Measurements from ENCODE around the gene NADSYN1. TPM values are rescaled to one million over a fixed set of nuclear protein-coding genes. Genes with fewer than 3 reads are reported as not detected.
"Not testable (repeated sequence)": the region's sequence is repeated elsewhere in the genome, so short reads cannot be mapped to it uniquely, and the experiment has no call there.

The NADSYN1 gene
- total RNA-seq, 3 donors from 2014 or later (not counting 1 experiment from before 2014, with no cell fraction given), result 134 to 156 (median 150) TPM

- intact Hi-C loops (cut with micrococcal nuclease), result no loop called here
- H3K4me3 Mint-ChIP-seq, result no peak overlapping the region
- no peak overlapping the region for H3K4me3 ChIP-seq (ENCODE audit: low read length)
- H3K27me3 ChIP-seq (ENCODE audit: control insufficient read depth, insufficient read depth, low read length), result no peaks in the 10 kb centered on the region
- no peak overlapping the region for H3K27ac Mint-ChIP-seq
- H3K36me3 ChIP-seq (ENCODE audit: control insufficient read depth, insufficient read depth, low read length), result no peaks in the 10 kb centered on the region
- WGBS (ENCODE audit: insufficient coverage), result 74% methylated on average over 8 of the region's 8 CpGs
- H3K36me3 Mint-ChIP-seq, result no peaks in the 10 kb centered on the region
- H3K4me1 ChIP-seq (ENCODE audit: control insufficient read depth, insufficient read depth, low read length), result peaks cover 4% of the 10 kb centered on the region
- H3K9me3 ChIP-seq (ENCODE audit: control insufficient read depth, insufficient read depth, low read length), result no peaks in the 10 kb centered on the region
- no peak for DNase-seq
- peaks cover 0 to 5% of the 10 kb centered on the region in 2 donors for H3K9me3 Mint-ChIP-seq
- no peak for TF ChIP-seq CTCF (IDR thresholded peaks at IDR 0.05)
- peaks cover 6 to 11% of the 10 kb centered on the region in 2 donors for H3K27me3 Mint-ChIP-seq (ENCODE audit: low read depth in 2 of 2)
- H3K4me1 Mint-ChIP-seq, result no peaks in the 10 kb centered on the region
- H3K27ac ChIP-seq (ENCODE audit: low read length), result no peak overlapping the region
- no peak for ATAC-seq
Observed at GRCh38 chr11:71418643-71419042, 34.4 kb upstream of the NADSYN1 start.

- H3K27ac ChIP-seq (ENCODE audit: low read length), result no peak overlapping the region
- Mint-ChIP-seq H3K9me3 (no peaks in the 10 kb centered on the region), H3K4me1 (no peaks in the 10 kb centered on the region), H3K36me3 (no peaks in the 10 kb centered on the region), H3K4me3 (no peak overlapping the region), H3K27me3 (ENCODE audit: low read depth in 2 of 2) (peaks cover 0 to 3% of the 10 kb centered on the region in 2 donors), H3K27ac (no peak overlapping the region)
- H3K27me3 ChIP-seq (ENCODE audit: control insufficient read depth, insufficient read depth, low read length), result no peaks in the 10 kb centered on the region
- H3K4me1 ChIP-seq (ENCODE audit: control insufficient read depth, insufficient read depth, low read length), result peaks cover 4% of the 10 kb centered on the region
- peak; percentile 17 for TF ChIP-seq CTCF (IDR thresholded peaks at IDR 0.05)
- no peak overlapping the region for H3K4me3 ChIP-seq (ENCODE audit: low read length)
- WGBS (ENCODE audit: insufficient coverage), result 71% methylated on average over 15 of the region's 16 CpGs
- ATAC-seq (no peak), DNase-seq (peak in 1 of 2 donors; percentile 37)
- no peaks in the 10 kb centered on the region for H3K9me3 ChIP-seq (ENCODE audit: control insufficient read depth, insufficient read depth, low read length)
- no peaks in the 10 kb centered on the region for H3K36me3 ChIP-seq (ENCODE audit: control insufficient read depth, insufficient read depth, low read length)
- intact Hi-C loops (cut with micrococcal nuclease), result no loop called here
Observed at GRCh38 chr11:71420455-71421241, 32.4 kb upstream of the NADSYN1 start.

- peaks cover 0 to 3% of the 10 kb centered on the region in 2 donors for H3K27me3 Mint-ChIP-seq (ENCODE audit: low read depth in 2 of 2)
Observed at GRCh38 chr11:71421392-71421950, 31.5 kb upstream of the NADSYN1 start.

DNA sequence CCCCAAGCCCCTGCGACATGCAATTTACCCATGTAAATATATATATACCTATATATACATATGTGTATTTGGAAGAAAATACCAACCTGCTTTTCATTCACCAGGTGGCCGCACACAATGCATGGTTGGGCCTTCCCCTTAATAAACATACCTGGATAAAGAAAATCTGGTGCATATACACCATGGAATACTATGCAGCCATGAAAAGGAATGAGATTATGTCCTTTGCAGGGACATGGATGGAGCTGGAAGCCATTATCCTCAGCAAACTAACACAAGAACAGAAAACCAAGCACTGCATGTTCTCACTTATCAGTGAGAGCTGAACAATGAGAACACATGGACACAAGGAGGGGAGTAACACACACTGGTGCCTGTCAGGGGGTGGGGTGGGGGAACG is 30.7 kb upstream of the NADSYN1 start:
- H3K27ac ChIP-seq (ENCODE audit: low read length); H3K4me1 ChIP-seq (ENCODE audit: control insufficient read depth, insufficient read depth, low read length); DNase-seq; H3K27ac Mint-ChIP-seq; H3K4me3 ChIP-seq (ENCODE audit: low read length); H3K4me3 Mint-ChIP-seq; H3K4me1 Mint-ChIP-seq; intact Hi-C loops (cut with micrococcal nuclease); H3K27me3 ChIP-seq (ENCODE audit: control insufficient read depth, insufficient read depth, low read length); H3K9me3 Mint-ChIP-seq; H3K9me3 ChIP-seq (ENCODE audit: control insufficient read depth, insufficient read depth, low read length); H3K27me3 Mint-ChIP-seq (ENCODE audit: low read depth in 2 of 2); H3K36me3 ChIP-seq (ENCODE audit: control insufficient read depth, insufficient read depth, low read length); H3K36me3 Mint-ChIP-seq; ATAC-seq: not testable (repeated sequence)
- WGBS (ENCODE audit: insufficient coverage), result 100% methylated on average over 1 of the region's 3 CpGs

More at GRCh38 chr11:71421392-71421950, 31.5 kb upstream of the NADSYN1 start:
- intact Hi-C loops (cut with micrococcal nuclease), result no loop called here
- Mint-ChIP-seq H3K9me3 (no peaks in the 10 kb centered on the region), H3K4me3 (no peak overlapping the region), H3K27ac (no peak overlapping the region), H3K4me1 (no peaks in the 10 kb centered on the region), H3K36me3 (no peaks in the 10 kb centered on the region)
- Histone ChIP-seq H3K27ac (ENCODE audit: low read length) (no peak overlapping the region), H3K27me3 (ENCODE audit: control insufficient read depth, insufficient read depth, low read length) (no peaks in the 10 kb centered on the region), H3K4me1 (ENCODE audit: control insufficient read depth, insufficient read depth, low read length) (peaks cover 4% of the 10 kb centered on the region), H3K36me3 (ENCODE audit: control insufficient read depth, insufficient read depth, low read length) (no peaks in the 10 kb centered on the region), H3K9me3 (ENCODE audit: control insufficient read depth, insufficient read depth, low read length) (no peaks in the 10 kb centered on the region), H3K4me3 (ENCODE audit: low read length) (no peak overlapping the region)
- no peak for DNase-seq
- no peak for ATAC-seq
- no peak for TF ChIP-seq CTCF (IDR thresholded peaks at IDR 0.05)
- 89% methylated on average over 4 of the region's 12 CpGs for WGBS (ENCODE audit: insufficient coverage)

Data from natural killer cell (primary cell).